ENCODE results near the gene SLC26A4. TPM values are rescaled to one million over a fixed set of nuclear protein-coding genes. Genes with fewer than 3 reads are reported as not detected.

Gene SLC26A4
- total RNA-seq, 1 experiment from 2014 or later = 0.22 TPM

DNA sequence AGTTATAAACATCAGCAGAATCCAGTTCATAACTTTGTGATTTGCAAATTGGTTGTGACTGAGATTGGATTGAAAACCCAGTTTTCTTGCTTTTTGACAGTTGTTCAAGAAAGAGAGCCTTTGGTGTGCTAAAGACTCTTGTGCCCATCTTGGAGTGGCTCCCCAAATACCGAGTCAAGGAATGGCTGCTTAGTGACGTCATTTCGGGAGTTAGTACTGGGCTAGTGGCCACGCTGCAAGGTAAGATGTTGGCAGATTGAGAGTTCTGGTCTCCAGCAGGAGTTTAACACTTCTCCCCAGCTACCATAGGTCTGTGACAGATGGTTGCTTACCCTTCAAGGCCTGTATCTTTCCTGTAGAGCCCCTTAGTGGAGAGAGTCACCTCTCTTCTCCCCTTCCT, 2.6 kb downstream of the SLC26A4 start:
- no peaks in the 10 kb centered on the region for H3K9me3 Mint-ChIP-seq
- DNase-seq (ENCODE audit: low spot score) = no peak
- TF ChIP-seq GRHL2 (CRISPR knock-in tag; IDR thresholded peaks at IDR 0.05; ENCODE audit: insufficient replicate concordance, severe bottlenecking) (no peak), SMAD3 (CRISPR knock-in tag; IDR thresholded peaks at IDR 0.05; ENCODE audit: borderline replicate concordance) (no peak), NFYB (CRISPR knock-in tag; conservative IDR thresholded peaks at IDR 0.05; ENCODE audit: low read depth) (no peak), ELF4 (CRISPR knock-in tag; IDR thresholded peaks at IDR 0.05; ENCODE audit: low read depth) (no peak), SOX15 (CRISPR knock-in tag; IDR thresholded peaks at IDR 0.05) (no peak), JUN (CRISPR knock-in tag; IDR thresholded peaks at IDR 0.05) (no peak), FOXJ3 (CRISPR knock-in tag; IDR thresholded peaks at IDR 0.05; ENCODE audit: borderline replicate concordance) (no peak), NFE2L1 (CRISPR knock-in tag; IDR thresholded peaks at IDR 0.05) (no peak)
- TF ChIP-seq, protein P1, sequence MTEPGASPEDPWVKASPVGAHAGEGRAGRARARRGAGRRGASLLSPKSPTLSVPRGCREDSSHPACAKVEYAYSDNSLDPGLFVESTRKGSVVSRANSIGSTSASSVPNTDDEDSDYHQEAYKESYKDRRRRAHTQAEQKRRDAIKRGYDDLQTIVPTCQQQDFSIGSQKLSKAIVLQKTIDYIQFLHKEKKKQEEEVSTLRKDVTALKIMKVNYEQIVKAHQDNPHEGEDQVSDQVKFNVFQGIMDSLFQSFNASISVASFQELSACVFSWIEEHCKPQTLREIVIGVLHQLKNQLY (CRISPR knock-in tag; IDR thresholded peaks at IDR 0.05) = no peak
- TF ChIP-seq, protein P2, sequence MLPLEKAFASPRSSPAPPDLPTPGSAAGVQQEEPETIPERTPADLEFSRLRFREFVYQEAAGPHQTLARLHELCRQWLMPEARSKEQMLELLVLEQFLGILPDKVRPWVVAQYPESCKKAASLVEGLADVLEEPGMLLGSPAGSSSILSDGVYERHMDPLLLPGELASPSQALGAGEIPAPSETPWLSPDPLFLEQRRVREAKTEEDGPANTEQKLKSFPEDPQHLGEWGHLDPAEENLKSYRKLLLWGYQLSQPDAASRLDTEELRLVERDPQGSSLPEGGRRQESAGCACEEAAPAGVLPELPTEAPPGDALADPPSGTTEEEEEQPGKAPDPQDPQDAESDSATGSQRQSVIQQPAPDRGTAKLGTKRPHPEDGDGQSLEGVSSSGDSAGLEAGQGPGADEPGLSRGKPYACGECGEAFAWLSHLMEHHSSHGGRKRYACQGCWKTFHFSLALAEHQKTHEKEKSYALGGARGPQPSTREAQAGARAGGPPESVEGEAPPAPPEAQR (CRISPR knock-in tag; IDR thresholded peaks at IDR 0.05) = no peak
- TF ChIP-seq, protein P3, sequence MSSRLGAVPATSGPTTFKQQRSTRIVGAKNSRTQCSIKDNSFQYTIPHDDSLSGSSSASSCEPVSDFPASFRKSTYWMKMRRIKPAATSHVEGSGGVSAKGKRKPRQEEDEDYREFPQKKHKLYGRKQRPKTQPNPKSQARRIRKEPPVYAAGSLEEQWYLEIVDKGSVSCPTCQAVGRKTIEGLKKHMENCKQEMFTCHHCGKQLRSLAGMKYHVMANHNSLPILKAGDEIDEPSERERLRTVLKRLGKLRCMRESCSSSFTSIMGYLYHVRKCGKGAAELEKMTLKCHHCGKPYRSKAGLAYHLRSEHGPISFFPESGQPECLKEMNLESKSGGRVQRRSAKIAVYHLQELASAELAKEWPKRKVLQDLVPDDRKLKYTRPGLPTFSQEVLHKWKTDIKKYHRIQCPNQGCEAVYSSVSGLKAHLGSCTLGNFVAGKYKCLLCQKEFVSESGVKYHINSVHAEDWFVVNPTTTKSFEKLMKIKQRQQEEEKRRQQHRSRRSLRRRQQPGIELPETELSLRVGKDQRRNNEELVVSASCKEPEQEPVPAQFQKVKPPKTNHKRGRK (CRISPR knock-in tag; IDR thresholded peaks at IDR 0.05; ENCODE audit: borderline replicate concordance) = no peak
- TF ChIP-seq, protein P4, sequence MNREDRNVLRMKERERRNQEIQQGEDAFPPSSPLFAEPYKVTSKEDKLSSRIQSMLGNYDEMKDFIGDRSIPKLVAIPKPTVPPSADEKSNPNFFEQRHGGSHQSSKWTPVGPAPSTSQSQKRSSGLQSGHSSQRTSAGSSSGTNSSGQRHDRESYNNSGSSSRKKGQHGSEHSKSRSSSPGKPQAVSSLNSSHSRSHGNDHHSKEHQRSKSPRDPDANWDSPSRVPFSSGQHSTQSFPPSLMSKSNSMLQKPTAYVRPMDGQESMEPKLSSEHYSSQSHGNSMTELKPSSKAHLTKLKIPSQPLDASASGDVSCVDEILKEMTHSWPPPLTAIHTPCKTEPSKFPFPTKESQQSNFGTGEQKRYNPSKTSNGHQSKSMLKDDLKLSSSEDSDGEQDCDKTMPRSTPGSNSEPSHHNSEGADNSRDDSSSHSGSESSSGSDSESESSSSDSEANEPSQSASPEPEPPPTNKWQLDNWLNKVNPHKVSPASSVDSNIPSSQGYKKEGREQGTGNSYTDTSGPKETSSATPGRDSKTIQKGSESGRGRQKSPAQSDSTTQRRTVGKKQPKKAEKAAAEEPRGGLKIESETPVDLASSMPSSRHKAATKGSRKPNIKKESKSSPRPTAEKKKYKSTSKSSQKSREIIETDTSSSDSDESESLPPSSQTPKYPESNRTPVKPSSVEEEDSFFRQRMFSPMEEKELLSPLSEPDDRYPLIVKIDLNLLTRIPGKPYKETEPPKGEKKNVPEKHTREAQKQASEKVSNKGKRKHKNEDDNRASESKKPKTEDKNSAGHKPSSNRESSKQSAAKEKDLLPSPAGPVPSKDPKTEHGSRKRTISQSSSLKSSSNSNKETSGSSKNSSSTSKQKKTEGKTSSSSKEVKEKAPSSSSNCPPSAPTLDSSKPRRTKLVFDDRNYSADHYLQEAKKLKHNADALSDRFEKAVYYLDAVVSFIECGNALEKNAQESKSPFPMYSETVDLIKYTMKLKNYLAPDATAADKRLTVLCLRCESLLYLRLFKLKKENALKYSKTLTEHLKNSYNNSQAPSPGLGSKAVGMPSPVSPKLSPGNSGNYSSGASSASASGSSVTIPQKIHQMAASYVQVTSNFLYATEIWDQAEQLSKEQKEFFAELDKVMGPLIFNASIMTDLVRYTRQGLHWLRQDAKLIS (CRISPR knock-in tag; IDR thresholded peaks at IDR 0.05; ENCODE audit: borderline replicate concordance) = no peak
- no peak overlapping the region for H3K4me3 Mint-ChIP-seq
- no peak overlapping the region for H3K27ac Mint-ChIP-seq
- CTCF ChIA-PET = no interaction called here
- ATAC-seq = no peak
- peaks cover 72% of the 10 kb centered on the region for H3K27me3 Mint-ChIP-seq (ENCODE audit: low read depth)
- POLR2A ChIA-PET = interaction anchor here (1.3 kb wide), 1 partner anchor 27 kb away, joined by 3 read pairs; no protein-coding TSS in a partner anchor
- no peaks in the 10 kb centered on the region for H3K36me3 Mint-ChIP-seq
- H3K4me1 Mint-ChIP-seq = peaks cover 19% of the 10 kb centered on the region

DNA sequence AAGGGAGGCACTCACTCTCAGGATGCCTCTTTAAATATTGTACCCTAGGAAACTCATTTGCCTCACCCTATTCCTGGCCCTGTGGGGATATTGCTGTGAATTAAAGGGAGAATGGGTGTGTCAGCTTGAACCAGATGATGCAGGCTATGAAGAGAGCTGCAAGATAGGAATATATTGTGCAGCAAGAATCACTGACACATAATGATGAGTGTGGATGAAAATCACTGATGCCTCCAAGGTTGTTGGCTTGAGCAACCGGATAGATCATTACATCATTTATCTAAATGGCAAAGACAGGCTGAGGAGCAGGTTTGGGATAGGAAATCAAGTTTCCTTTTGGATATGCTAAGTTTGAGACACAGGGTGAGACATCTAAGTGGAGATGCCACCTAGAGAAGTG, 6.2 kb downstream of the SLC26A4 start:
- H3K36me3 Mint-ChIP-seq = no peaks in the 10 kb centered on the region
- CTCF ChIA-PET = no interaction called here
- 0 out of 2 replicates have a peak, but pooled peaks cover 7% of the 10 kb centered on the region for H3K4me1 Mint-ChIP-seq
- no peaks in the 10 kb centered on the region for H3K9me3 Mint-ChIP-seq
- TF ChIP-seq, protein P3 (CRISPR knock-in tag; IDR thresholded peaks at IDR 0.05; ENCODE audit: borderline replicate concordance) = no peak
- TF ChIP-seq, protein P5, sequence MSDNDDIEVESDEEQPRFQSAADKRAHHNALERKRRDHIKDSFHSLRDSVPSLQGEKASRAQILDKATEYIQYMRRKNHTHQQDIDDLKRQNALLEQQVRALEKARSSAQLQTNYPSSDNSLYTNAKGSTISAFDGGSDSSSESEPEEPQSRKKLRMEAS (CRISPR knock-in tag; IDR thresholded peaks at IDR 0.05) = no peak
- TF ChIP-seq ZNF121 (CRISPR knock-in tag; IDR thresholded peaks at IDR 0.05) (no peak), SMAD4 (CRISPR knock-in tag; IDR thresholded peaks at IDR 0.05) (no peak), ATF1 (CRISPR knock-in tag; IDR thresholded peaks at IDR 0.05) (no peak), FOXK1 (CRISPR knock-in tag; IDR thresholded peaks at IDR 0.05) (no peak), TP53 (CRISPR knock-in tag; IDR thresholded peaks at IDR 0.05) (no peak)
- TF ChIP-seq, protein P6, sequence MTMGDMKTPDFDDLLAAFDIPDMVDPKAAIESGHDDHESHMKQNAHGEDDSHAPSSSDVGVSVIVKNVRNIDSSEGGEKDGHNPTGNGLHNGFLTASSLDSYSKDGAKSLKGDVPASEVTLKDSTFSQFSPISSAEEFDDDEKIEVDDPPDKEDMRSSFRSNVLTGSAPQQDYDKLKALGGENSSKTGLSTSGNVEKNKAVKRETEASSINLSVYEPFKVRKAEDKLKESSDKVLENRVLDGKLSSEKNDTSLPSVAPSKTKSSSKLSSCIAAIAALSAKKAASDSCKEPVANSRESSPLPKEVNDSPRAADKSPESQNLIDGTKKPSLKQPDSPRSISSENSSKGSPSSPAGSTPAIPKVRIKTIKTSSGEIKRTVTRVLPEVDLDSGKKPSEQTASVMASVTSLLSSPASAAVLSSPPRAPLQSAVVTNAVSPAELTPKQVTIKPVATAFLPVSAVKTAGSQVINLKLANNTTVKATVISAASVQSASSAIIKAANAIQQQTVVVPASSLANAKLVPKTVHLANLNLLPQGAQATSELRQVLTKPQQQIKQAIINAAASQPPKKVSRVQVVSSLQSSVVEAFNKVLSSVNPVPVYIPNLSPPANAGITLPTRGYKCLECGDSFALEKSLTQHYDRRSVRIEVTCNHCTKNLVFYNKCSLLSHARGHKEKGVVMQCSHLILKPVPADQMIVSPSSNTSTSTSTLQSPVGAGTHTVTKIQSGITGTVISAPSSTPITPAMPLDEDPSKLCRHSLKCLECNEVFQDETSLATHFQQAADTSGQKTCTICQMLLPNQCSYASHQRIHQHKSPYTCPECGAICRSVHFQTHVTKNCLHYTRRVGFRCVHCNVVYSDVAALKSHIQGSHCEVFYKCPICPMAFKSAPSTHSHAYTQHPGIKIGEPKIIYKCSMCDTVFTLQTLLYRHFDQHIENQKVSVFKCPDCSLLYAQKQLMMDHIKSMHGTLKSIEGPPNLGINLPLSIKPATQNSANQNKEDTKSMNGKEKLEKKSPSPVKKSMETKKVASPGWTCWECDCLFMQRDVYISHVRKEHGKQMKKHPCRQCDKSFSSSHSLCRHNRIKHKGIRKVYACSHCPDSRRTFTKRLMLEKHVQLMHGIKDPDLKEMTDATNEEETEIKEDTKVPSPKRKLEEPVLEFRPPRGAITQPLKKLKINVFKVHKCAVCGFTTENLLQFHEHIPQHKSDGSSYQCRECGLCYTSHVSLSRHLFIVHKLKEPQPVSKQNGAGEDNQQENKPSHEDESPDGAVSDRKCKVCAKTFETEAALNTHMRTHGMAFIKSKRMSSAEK (CRISPR knock-in tag; IDR thresholded peaks at IDR 0.05; ENCODE audit: borderline replicate concordance) = no peak
- no peak for DNase-seq (ENCODE audit: low spot score)
- ATAC-seq = no peak
- no peak overlapping the region for H3K4me3 Mint-ChIP-seq
- H3K27me3 Mint-ChIP-seq (ENCODE audit: low read depth) = peaks cover 36% of the 10 kb centered on the region
- H3K27ac Mint-ChIP-seq = no peak overlapping the region
- POLR2A ChIA-PET = no interaction called here

Data from WTC11 (cell line).